GM23338 (cell line): ENCODE data around the gene GSX2. TPM values are rescaled to one million over a fixed set of nuclear protein-coding genes. Genes with fewer than 3 reads are reported as not detected.

Experiments
- ATAC-seq: fragments of 200-7000 bp; cut with Tn5 transposase; 3 replicates; pipeline ENCODE4 v1.9.1; 2020
- DNase-seq: peaks from one replicate; pipeline ENCODE4 v3.0.0-alpha.2; 2015; ENCODE audit warnings: low spot score
- H2AFZ ChIP-seq: fragments of 200-600 bp; sonication (generic); 2 replicates; pipeline ENCODE4 v1.8.0; 2016; ENCODE audit warnings: antibody characterized with exemption, mild to moderate bottlenecking, moderate library complexity
- H3F3A ChIP-seq: fragments of 200-600 bp; sonication (generic); replicated peaks from 2 replicates; pipeline ENCODE4 v1.8.0; 2017; ENCODE audit warnings: antibody characterized with exemption, mixed run types, low read depth
- H3K27ac ChIP-seq: fragments of 200-600 bp; sonication (generic); 2 replicates; pipeline ENCODE4 v1.6.1; 2016; ENCODE audit warnings: low read depth
- H3K27me3 ChIP-seq: fragments of 200-600 bp; sonication (generic); 2 replicates; pipeline ENCODE4 v1.8.0; 2016; ENCODE audit warnings: mild to moderate bottlenecking, mixed run types, moderate library complexity; ENCODE audit not compliant: insufficient read depth
- H3K36me3 ChIP-seq: fragments of 200-600 bp; sonication (generic); 2 replicates; pipeline ENCODE4 v1.8.0; 2016; ENCODE audit warnings: mild to moderate bottlenecking; ENCODE audit not compliant: insufficient read depth
- H3K4me1 ChIP-seq: fragments of 200-600 bp; sonication (generic); 2 replicates; pipeline ENCODE4 v1.8.0; 2016; ENCODE audit warnings: mild to moderate bottlenecking, moderate library complexity; ENCODE audit not compliant: insufficient read depth
- H3K4me2 ChIP-seq: fragments of 200-600 bp; sonication (generic); 2 replicates; pipeline ENCODE4 v1.7.1; 2017; ENCODE audit warnings: mixed run types
- H3K4me3 ChIP-seq: fragments of 200-600 bp; sonication (generic); 2 replicates; pipeline ENCODE4 v1.6.1; 2016; ENCODE audit warnings: mixed run types
- H3K79me2 ChIP-seq: fragments of 200-600 bp; sonication (generic); replicated peaks from 2 replicates; pipeline ENCODE4 v1.8.0; 2017; ENCODE audit warnings: mild to moderate bottlenecking; ENCODE audit not compliant: insufficient read depth
- H3K9me2 ChIP-seq: fragments of 200-600 bp; sonication (generic); 2 replicates; pipeline ENCODE4 v1.8.0; 2017; ENCODE audit not compliant: insufficient read depth
- H4K20me1 ChIP-seq: fragments of 200-600 bp; sonication (generic); replicated peaks from 2 replicates; pipeline ENCODE4 v1.8.0; 2017; ENCODE audit warnings: mild to moderate bottlenecking; ENCODE audit not compliant: insufficient read depth
- H3K27ac Mint-ChIP-seq: 2 replicates; pipeline ENCODE4 v1.8.0; 2020; ENCODE audit warnings: inconsistent platforms, mild to moderate bottlenecking, moderate library complexity, mixed read lengths
- H3K27me3 Mint-ChIP-seq: 3 replicates; pipeline ENCODE4 v1.8.0; 2022; ENCODE audit warnings: low read depth, mild to moderate bottlenecking, moderate library complexity, mixed read lengths, inconsistent platforms; ENCODE audit not compliant: insufficient read depth, poor library complexity
- H3K36me3 Mint-ChIP-seq: 3 replicates; pipeline ENCODE4 v1.8.0; 2021; ENCODE audit warnings: low read depth, mild to moderate bottlenecking, inconsistent platforms, moderate library complexity, mixed read lengths
- H3K4me1 Mint-ChIP-seq: 3 replicates; pipeline ENCODE4 v1.8.0; 2020; ENCODE audit warnings: mild to moderate bottlenecking, inconsistent platforms, mixed read lengths
- H3K4me3 Mint-ChIP-seq: 3 replicates; pipeline ENCODE4 v1.8.0; 2021; ENCODE audit warnings: moderate library complexity, mild to moderate bottlenecking, inconsistent platforms, mixed read lengths
- H3K9me3 Mint-ChIP-seq: 3 replicates; pipeline ENCODE4 v1.8.0; 2020; ENCODE audit warnings: moderate library complexity, mild to moderate bottlenecking, inconsistent platforms, mixed read lengths
- CREB1 ChIP-seq: fragments of 250-450 bp; sonication (Bioruptor Pico); IDR thresholded peaks from 2 replicates; pipeline ENCODE4 v1.5.0; 2020; ENCODE audit warnings: low read depth, mild to moderate bottlenecking, moderate library complexity
- EZH2 ChIP-seq: fragments of 200-600 bp; sonication (generic); IDR thresholded peaks from one replicate; pipeline ENCODE4 v1.8.0; 2017; ENCODE audit warnings: antibody characterized with exemption, mild to moderate bottlenecking, low read depth; ENCODE audit not compliant: unreplicated experiment
- EZH2phosphoT487 ChIP-seq: fragments of 200-600 bp; sonication (generic); IDR thresholded peaks from one replicate; pipeline ENCODE4 v1.8.1; 2018; ENCODE audit warnings: antibody characterized with exemption; ENCODE audit not compliant: unreplicated experiment
- JUNB ChIP-seq: IDR thresholded peaks from one replicate; pipeline ENCODE4 v1.6.1; 2016; ENCODE audit warnings: antibody characterized with exemption; ENCODE audit not compliant: unreplicated experiment
- NANOG ChIP-seq: IDR thresholded peaks from 2 replicates; pipeline ENCODE4 v1.6.1; 2016; ENCODE audit warnings: antibody characterized with exemption, borderline replicate concordance
- POLR2AphosphoS5 ChIP-seq: IDR thresholded peaks from 2 replicates; pipeline ENCODE4 v1.6.1; 2016; ENCODE audit warnings: antibody characterized with exemption, low read depth
- STAT1 ChIP-seq: IDR thresholded peaks from one replicate; pipeline ENCODE4 v1.6.1; 2016; ENCODE audit warnings: antibody characterized with exemption; ENCODE audit not compliant: unreplicated experiment
- ZNF114 ChIP-seq: fragments of 250-450 bp; sonication (Bioruptor Pico); IDR thresholded peaks from 2 replicates; pipeline ENCODE4 v1.5.0; 2020; ENCODE audit warnings: mild to moderate bottlenecking, moderate library complexity
- ZNF331 ChIP-seq: fragments of 250-450 bp; sonication (Bioruptor Pico); IDR thresholded peaks from 2 replicates; pipeline ENCODE4 v1.5.0; 2020; ENCODE audit warnings: low read depth, mild to moderate bottlenecking, moderate library complexity
- polyA plus RNA-seq: library from polyadenylated mRNA; unstranded; fragments of >200 nt; fragmentation: Nextera tagmentation; extraction: Ambion mirVana; gene quantifications from 2 replicates; pipeline ENCODE4 v1.2.1, GENCODE V29; 2016
- total RNA-seq: library from RNA; depleted of rRNA; stranded (reverse); fragments of >200 nt; shearing (Covaris generic); gene quantifications from 2 replicates; pipeline ENCODE4 v1.2.3, GENCODE V29; 2014
- TF ChIP-seq, protein P1 (sequence below): IDR thresholded peaks from one replicate; pipeline ENCODE4 v1.6.1; 2018; ENCODE audit warnings: antibody characterized with exemption; ENCODE audit not compliant: unreplicated experiment
- TF ChIP-seq, protein P2 (sequence below), 2 experiments: fragments of 200-600 bp in 1 of 2; sonication (generic) in 1 of 2; conservative IDR thresholded peaks; 2 replicates each; pipeline versions ENCODE4 v1.5.1 to v1.6.1; 2016 to 2017; ENCODE audit warnings: antibody characterized with exemption in 2 of 2, low read depth in 2 of 2, mild to moderate bottlenecking in 2 of 2, moderate library complexity in 1 of 2
- TF ChIP-seq, protein P3 (sequence below): IDR thresholded peaks from 2 replicates; pipeline ENCODE4 v1.6.1; 2016; ENCODE audit warnings: antibody characterized with exemption

The GSX2 gene
- total and polyA plus RNA-seq, 2 experiments from 2014 or later, result 0.34 TPM; not detected in 1

DNA sequence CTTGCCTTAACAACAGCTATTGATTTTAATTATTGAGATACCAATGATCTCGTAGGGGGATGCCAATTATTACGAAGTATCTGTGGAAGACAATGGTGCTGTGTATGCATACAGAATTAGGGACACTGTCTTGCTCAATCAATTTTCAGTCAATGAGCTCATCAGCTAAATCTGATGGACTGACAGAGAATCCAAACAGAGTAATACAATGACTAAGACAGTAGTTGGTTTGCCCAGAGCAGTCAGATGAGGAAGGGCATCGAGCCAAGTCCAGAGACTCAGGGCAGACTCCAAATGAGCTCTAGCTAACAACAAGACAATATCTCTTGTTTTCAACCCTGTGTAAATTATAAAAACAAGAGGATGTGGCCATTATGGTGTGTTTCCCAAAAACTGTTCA is 14.7 kb upstream of the GSX2 start:
- H3K27ac Mint-ChIP-seq, result no peak overlapping the region
- H3K27me3 Mint-ChIP-seq, result peaks cover 9% of the 10 kb centered on the region
- Histone ChIP-seq H3K4me2 (no peak overlapping the region), H3F3A (no peaks in the 10 kb centered on the region), H3K79me2 (no peaks in the 10 kb centered on the region), H3K36me3 (no peaks in the 10 kb centered on the region), H3K4me1 (no peaks in the 10 kb centered on the region), H3K4me3 (no peak overlapping the region), H3K9me2 (peaks cover 6% of the 10 kb centered on the region; the same call in 1 of the 2 replicates), H3K27me3 (peaks cover 35% of the 10 kb centered on the region), H2AFZ (no peak overlapping the region), H4K20me1 (no peaks in the 10 kb centered on the region), H3K27ac (no peak overlapping the region)
- TF ChIP-seq JUNB (no peak), ZNF331 (CRISPR knock-in tag) (no peak), ZNF114 (CRISPR knock-in tag) (no peak), NANOG (no peak), POLR2AphosphoS5 (no peak)
- TF ChIP-seq, protein P1, sequence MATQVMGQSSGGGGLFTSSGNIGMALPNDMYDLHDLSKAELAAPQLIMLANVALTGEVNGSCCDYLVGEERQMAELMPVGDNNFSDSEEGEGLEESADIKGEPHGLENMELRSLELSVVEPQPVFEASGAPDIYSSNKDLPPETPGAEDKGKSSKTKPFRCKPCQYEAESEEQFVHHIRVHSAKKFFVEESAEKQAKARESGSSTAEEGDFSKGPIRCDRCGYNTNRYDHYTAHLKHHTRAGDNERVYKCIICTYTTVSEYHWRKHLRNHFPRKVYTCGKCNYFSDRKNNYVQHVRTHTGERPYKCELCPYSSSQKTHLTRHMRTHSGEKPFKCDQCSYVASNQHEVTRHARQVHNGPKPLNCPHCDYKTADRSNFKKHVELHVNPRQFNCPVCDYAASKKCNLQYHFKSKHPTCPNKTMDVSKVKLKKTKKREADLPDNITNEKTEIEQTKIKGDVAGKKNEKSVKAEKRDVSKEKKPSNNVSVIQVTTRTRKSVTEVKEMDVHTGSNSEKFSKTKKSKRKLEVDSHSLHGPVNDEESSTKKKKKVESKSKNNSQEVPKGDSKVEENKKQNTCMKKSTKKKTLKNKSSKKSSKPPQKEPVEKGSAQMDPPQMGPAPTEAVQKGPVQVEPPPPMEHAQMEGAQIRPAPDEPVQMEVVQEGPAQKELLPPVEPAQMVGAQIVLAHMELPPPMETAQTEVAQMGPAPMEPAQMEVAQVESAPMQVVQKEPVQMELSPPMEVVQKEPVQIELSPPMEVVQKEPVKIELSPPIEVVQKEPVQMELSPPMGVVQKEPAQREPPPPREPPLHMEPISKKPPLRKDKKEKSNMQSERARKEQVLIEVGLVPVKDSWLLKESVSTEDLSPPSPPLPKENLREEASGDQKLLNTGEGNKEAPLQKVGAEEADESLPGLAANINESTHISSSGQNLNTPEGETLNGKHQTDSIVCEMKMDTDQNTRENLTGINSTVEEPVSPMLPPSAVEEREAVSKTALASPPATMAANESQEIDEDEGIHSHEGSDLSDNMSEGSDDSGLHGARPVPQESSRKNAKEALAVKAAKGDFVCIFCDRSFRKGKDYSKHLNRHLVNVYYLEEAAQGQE, result no peak
- ATAC-seq (no peak), DNase-seq (no peak)
- H3K4me3 Mint-ChIP-seq, result no peak overlapping the region
- no peaks in the 10 kb centered on the region for H3K9me3 Mint-ChIP-seq
- no peaks in the 10 kb centered on the region for H3K4me1 Mint-ChIP-seq
- no peaks in the 10 kb centered on the region for H3K36me3 Mint-ChIP-seq

DNA sequence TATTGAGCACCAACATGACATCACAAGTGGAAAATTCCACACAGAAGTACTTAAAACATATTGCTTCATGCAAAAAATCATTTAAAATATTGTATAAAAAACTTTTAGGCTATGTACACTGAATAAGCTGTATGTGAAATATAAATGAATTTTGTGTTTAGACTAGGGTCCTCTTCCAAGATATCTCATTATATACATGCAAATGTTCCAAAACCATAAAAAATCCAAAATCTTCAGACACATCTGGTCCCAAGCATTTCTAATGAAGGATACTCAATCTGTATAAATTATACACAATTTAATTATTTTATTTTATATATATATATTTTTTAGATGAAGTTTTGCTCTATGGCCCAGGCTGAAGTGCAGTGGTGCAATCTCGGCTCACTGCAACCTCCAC is 10.1 kb upstream of the GSX2 start:
- Mint-ChIP-seq H3K27ac (no peak overlapping the region), H3K36me3 (no peaks in the 10 kb centered on the region), H3K9me3 (no peaks in the 10 kb centered on the region), H3K4me1 (peaks cover 30% of the 10 kb centered on the region), H3K4me3 (no peak overlapping the region), H3K27me3 (peaks cover 52% of the 10 kb centered on the region)
- H3K36me3 ChIP-seq, result no peaks in the 10 kb centered on the region
- H4K20me1 ChIP-seq, result peaks cover 7% of the 10 kb centered on the region; the same call in 1 of the 2 replicates
- no peak overlapping the region for H3K4me3 ChIP-seq
- no peak overlapping the region for H2AFZ ChIP-seq
- ATAC-seq (no peak), DNase-seq (no peak)
- H3K27ac ChIP-seq, result no peak overlapping the region
- H3F3A ChIP-seq, result peaks cover 22% of the 10 kb centered on the region
- peaks cover 30% of the 10 kb centered on the region for H3K4me1 ChIP-seq
- H3K79me2 ChIP-seq, result no peaks in the 10 kb centered on the region
- peaks cover 81% of the 10 kb centered on the region for H3K27me3 ChIP-seq
- H3K9me2 ChIP-seq, result peaks cover 6% of the 10 kb centered on the region; the same call in 1 of the 2 replicates
- no peak overlapping the region for H3K4me2 ChIP-seq
- no peak for TF ChIP-seq STAT1
- TF ChIP-seq, protein P1, result no peak
- TF ChIP-seq CREB1 (CRISPR knock-in tag), result no peak
- no peak for TF ChIP-seq EZH2
- no peak for TF ChIP-seq JUNB
- TF ChIP-seq POLR2AphosphoS5, result no peak
- TF ChIP-seq NANOG, result no peak
- no peak for TF ChIP-seq EZH2phosphoT487
- TF ChIP-seq ZNF331 (CRISPR knock-in tag), result no peak
- TF ChIP-seq, protein P2, sequence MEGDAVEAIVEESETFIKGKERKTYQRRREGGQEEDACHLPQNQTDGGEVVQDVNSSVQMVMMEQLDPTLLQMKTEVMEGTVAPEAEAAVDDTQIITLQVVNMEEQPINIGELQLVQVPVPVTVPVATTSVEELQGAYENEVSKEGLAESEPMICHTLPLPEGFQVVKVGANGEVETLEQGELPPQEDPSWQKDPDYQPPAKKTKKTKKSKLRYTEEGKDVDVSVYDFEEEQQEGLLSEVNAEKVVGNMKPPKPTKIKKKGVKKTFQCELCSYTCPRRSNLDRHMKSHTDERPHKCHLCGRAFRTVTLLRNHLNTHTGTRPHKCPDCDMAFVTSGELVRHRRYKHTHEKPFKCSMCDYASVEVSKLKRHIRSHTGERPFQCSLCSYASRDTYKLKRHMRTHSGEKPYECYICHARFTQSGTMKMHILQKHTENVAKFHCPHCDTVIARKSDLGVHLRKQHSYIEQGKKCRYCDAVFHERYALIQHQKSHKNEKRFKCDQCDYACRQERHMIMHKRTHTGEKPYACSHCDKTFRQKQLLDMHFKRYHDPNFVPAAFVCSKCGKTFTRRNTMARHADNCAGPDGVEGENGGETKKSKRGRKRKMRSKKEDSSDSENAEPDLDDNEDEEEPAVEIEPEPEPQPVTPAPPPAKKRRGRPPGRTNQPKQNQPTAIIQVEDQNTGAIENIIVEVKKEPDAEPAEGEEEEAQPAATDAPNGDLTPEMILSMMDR (conservative IDR thresholded peaks at IDR 0.05; ENCODE audit: low read depth in 2 of 2), result no peak
- TF ChIP-seq, protein P3, sequence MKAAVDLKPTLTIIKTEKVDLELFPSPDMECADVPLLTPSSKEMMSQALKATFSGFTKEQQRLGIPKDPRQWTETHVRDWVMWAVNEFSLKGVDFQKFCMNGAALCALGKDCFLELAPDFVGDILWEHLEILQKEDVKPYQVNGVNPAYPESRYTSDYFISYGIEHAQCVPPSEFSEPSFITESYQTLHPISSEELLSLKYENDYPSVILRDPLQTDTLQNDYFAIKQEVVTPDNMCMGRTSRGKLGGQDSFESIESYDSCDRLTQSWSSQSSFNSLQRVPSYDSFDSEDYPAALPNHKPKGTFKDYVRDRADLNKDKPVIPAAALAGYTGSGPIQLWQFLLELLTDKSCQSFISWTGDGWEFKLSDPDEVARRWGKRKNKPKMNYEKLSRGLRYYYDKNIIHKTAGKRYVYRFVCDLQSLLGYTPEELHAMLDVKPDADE, result no peak
- no peak for TF ChIP-seq ZNF114 (CRISPR knock-in tag)
